MCF 10A (cell line): ENCODE measurements around the gene SLC24A3. TPM values are rescaled to one million over a fixed set of nuclear protein-coding genes. Genes with fewer than 3 reads are reported as not detected.
A peak's percentile ranks its signal among the peaks of the same experiment; 100 is the strongest.

Source experiments
- BruUV-seq: library from RNA; stranded (reverse); fragments of 400-500 nt; replicated peaks from 2 replicates; lab custom pipeline; 2021; lab: Mats Ljungman, UMichigan
- CTCF ChIA-PET: fragments of 300-600 bp; sonication (Branson Sonifier 250); formaldehyde crosslinking; extraction: SDS; loops from one replicate; lab custom pipeline; 2021; ENCODE audit warnings: antibody characterized with exemption, inconsistent platforms; lab: Yijun Ruan, JAX
- POLR2A ChIA-PET: fragments of 300-600, 350-650 bp; sonication (Branson Sonifier 250); formaldehyde crosslinking; extraction: SDS; loops from one replicate; lab custom pipeline; 2020; ENCODE audit warnings: antibody characterized with exemption, inconsistent platforms; lab: Yijun Ruan, JAX
- DNase-seq: peaks from one replicate; pipeline ENCODE4 v3.0.0-alpha.2; 2018; ENCODE audit not compliant: unreplicated experiment
- H3K27ac Mint-ChIP-seq: one replicate; pipeline ENCODE4 v1.8.0; 2022; ENCODE audit warnings: mild to moderate bottlenecking, low read depth, mixed read lengths; ENCODE audit not compliant: unreplicated experiment
- H3K27me3 Mint-ChIP-seq: one replicate; pipeline ENCODE4 v1.8.0; 2022; ENCODE audit warnings: mixed read lengths; ENCODE audit not compliant: insufficient read depth, unreplicated experiment
- H3K36me3 Mint-ChIP-seq: one replicate; pipeline ENCODE4 v1.8.0; 2022; ENCODE audit warnings: mild to moderate bottlenecking, moderate library complexity, mixed read lengths; ENCODE audit not compliant: insufficient read depth, unreplicated experiment
- H3K4me1 Mint-ChIP-seq: one replicate; pipeline ENCODE4 v1.8.0; 2022; ENCODE audit warnings: mixed read lengths; ENCODE audit not compliant: insufficient read depth, unreplicated experiment
- H3K4me3 Mint-ChIP-seq: one replicate; pipeline ENCODE4 v1.8.0; 2022; ENCODE audit warnings: mild to moderate bottlenecking, moderate library complexity, mixed read lengths; ENCODE audit not compliant: unreplicated experiment
- H3K9me3 Mint-ChIP-seq: one replicate; pipeline ENCODE4 v1.8.0; 2022; ENCODE audit warnings: mixed read lengths; ENCODE audit not compliant: unreplicated experiment
- intact Hi-C: fragments of 100-400 bp; cut with micrococcal nuclease; formaldehyde crosslinking; loops from 2 replicates; pipeline ENCODE4 v1.14.1; 2022
- total RNA-seq: library from RNA; stranded (reverse); gene quantifications from 2 replicates; pipeline ENCODE4 v1.2.3, GENCODE V29; 2022
- TF ChIP-seq, protein P1 (sequence below): fragments of 200-600 bp; IDR thresholded peaks from one replicate; pipeline ENCODE4 v1.8.0; 2022; ENCODE audit warnings: antibody characterized with exemption, mild to moderate bottlenecking; ENCODE audit not compliant: unreplicated experiment

SLC24A3 gene
- total RNA-seq, 1 experiment from 2014 or later = not detected

DNA sequence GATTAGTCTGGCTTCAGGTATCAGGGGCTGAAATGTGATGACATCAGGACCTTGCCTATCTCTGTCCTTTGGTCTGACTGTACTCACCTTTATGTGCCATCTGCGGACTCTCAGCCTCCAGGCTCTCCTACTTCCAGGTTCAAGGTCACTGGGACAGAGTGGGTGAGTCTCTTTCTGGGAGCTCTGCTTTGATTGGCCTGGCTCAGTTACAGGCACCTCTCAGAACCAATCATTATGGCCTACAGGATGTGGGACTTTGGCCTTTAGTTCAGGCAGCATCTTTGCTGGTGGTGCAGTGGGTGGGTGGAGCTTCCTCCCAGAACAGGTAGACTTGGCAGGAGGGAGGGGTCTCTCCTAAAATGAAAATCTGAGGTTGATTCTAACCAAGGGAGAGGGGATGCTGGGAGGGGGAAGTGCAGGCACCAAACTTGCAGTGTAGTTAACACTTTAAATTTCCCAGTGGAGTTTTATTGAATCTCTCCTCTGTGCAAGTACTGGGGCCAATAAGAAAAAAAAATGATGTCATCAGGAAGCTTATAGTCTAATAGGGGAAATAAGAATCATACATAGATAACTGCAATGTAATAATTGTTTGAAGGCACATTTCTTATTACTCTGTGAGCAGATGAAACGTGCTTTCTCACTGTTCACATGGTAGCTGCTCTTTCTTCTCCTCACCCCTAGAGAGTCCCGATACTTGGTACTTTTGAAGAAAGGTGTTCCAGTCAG, 53.4 kb downstream of the SLC24A3 start:
- Mint-ChIP-seq H3K36me3 (no peaks in the 10 kb centered on the region), H3K4me3 (no peak overlapping the region), H3K27me3 (no peaks in the 10 kb centered on the region), H3K27ac (no peak overlapping the region), H3K9me3 (no peaks in the 10 kb centered on the region), H3K4me1 (peaks cover 17% of the 10 kb centered on the region)
- DNase-seq = peak; percentile 23
- POLR2A ChIA-PET = interaction anchor here (0.6 kb wide), 1 partner anchor 1507 kb away, joined by 3 read pairs; no protein-coding TSS in a partner anchor
- TF ChIP-seq, protein P1, sequence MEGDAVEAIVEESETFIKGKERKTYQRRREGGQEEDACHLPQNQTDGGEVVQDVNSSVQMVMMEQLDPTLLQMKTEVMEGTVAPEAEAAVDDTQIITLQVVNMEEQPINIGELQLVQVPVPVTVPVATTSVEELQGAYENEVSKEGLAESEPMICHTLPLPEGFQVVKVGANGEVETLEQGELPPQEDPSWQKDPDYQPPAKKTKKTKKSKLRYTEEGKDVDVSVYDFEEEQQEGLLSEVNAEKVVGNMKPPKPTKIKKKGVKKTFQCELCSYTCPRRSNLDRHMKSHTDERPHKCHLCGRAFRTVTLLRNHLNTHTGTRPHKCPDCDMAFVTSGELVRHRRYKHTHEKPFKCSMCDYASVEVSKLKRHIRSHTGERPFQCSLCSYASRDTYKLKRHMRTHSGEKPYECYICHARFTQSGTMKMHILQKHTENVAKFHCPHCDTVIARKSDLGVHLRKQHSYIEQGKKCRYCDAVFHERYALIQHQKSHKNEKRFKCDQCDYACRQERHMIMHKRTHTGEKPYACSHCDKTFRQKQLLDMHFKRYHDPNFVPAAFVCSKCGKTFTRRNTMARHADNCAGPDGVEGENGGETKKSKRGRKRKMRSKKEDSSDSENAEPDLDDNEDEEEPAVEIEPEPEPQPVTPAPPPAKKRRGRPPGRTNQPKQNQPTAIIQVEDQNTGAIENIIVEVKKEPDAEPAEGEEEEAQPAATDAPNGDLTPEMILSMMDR = no peak
- BruUV-seq = no TSS peak
- CTCF ChIA-PET = interaction anchor here (0.5 to 1.3 kb wide), 2 partner anchors 13 to 671 kb away, joined by 3 to 4 read pairs; no protein-coding TSS in a partner anchor
- intact Hi-C loops = no loop called here

DNA sequence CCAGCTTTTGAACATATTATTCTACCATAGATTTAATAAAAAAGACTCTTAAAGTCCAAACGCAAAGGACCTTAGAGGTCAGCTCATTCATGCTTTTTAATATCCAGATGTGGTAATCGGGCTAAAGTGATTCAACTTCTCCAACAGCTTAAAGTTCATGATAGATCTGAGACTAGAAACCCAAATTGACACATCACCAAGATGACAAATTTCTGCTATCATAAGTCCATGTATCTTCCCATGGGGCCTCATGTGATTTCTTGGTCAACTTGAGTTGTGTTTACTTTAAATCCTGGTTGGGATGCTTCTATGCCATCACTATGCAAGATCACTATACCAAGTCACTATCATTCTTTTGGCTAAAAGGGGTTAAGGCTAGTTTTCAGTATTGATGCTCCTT, 56.0 kb downstream of the SLC24A3 start:
- intact Hi-C loops = no loop called here
- ChIA-PET CTCF (no interaction called here), POLR2A (no interaction called here)
- H3K4me3 Mint-ChIP-seq = no peak overlapping the region
- H3K27ac Mint-ChIP-seq = no peak overlapping the region
- no peaks in the 10 kb centered on the region for H3K36me3 Mint-ChIP-seq
- TF ChIP-seq, protein P1 = no peak
- no TSS peak for BruUV-seq
- H3K27me3 Mint-ChIP-seq = no peaks in the 10 kb centered on the region
- H3K9me3 Mint-ChIP-seq = no peaks in the 10 kb centered on the region
- peaks cover 12% of the 10 kb centered on the region for H3K4me1 Mint-ChIP-seq
- DNase-seq = no peak

DNA sequence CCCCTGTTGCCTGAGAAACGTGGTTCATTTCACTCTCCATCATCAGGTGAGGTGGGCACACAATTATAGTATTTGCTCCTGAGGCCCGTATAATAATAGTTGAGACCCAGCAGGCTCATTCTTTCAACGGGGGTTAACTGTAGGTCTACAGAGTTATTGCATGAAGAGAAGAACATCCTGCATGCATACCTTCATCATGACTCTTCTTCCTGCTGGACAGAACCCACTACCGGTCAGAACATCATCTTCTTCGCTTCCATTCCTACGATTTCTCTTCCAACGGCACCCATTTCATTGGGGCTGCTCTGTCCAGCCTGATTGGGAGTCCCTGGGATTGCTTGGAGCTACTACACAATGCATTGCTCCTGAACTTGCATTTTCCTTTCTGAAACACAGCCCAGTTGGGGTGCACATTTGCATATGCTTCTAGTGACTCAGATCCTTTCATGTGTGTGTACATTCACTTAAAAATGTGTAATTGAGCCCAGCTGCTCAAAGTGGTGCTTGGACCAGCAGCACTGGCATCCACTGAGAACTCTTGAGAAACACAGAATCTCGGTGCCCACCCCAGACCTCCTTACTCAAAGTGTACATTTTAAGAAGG, 57.4 kb downstream of the SLC24A3 start:
- no peaks in the 10 kb centered on the region for H3K27me3 Mint-ChIP-seq
- TF ChIP-seq, protein P1 = no peak
- no peaks in the 10 kb centered on the region for H3K36me3 Mint-ChIP-seq
- peaks cover 12% of the 10 kb centered on the region for H3K4me1 Mint-ChIP-seq
- ChIA-PET CTCF (interaction anchor here (0.6 kb wide), 3 partner anchors 105 to 889 kb away, joined by 3 read pairs; no protein-coding TSS in a partner anchor), POLR2A (no interaction called here)
- H3K27ac Mint-ChIP-seq = no peak overlapping the region
- no peak overlapping the region for H3K4me3 Mint-ChIP-seq
- DNase-seq = peak; percentile 35
- H3K9me3 Mint-ChIP-seq = no peaks in the 10 kb centered on the region
- intact Hi-C loops = no loop called here
- no TSS peak for BruUV-seq

DNA sequence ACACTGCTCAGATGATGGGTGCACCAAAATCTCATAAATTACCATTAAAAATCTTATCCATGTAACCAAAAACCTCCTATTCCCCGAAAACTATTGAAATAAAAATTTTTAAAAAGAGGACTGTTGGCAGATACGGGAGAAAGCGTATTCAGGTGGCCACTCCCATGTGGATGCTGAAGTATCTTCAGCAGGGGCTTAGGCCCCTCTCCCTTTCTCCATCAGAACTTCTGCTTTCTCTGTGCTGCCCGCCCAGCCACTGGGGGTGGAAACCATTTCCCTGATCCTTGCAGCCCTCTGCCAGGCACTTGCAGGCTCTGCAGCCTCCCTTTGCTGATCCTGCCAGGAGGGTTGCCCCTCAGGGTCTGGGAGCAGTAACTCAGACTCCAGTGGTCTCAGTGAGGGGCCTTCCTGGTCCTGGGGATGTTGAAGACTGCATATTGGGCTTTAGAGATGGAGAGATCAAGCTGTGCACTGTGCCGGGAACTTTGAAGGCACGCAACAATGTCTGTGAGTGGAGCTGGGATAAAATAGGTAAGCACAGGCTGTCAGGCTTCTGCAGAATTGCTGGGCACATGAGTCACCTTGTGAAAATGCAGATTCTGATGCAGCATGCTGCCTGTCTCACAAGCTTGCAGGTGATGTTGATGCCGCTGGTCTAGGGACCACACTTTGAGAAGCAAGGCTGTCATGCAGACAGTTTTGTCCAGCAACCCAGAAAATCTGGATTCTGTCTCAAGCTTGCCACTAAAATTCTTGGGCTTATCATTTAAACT, 59.6 kb downstream of the SLC24A3 start:
- H3K4me3 Mint-ChIP-seq = no peak overlapping the region
- intact Hi-C loops = no loop called here
- POLR2A ChIA-PET = no interaction called here
- no TSS peak for BruUV-seq
- H3K9me3 Mint-ChIP-seq = no peaks in the 10 kb centered on the region
- H3K27me3 Mint-ChIP-seq = no peaks in the 10 kb centered on the region
- DNase-seq = no peak
- TF ChIP-seq, protein P1 = no peak
- CTCF ChIA-PET = interaction anchor here (0.6 kb wide), 1 partner anchor 584 kb away, joined by 4 read pairs; no protein-coding TSS in a partner anchor
- H3K36me3 Mint-ChIP-seq = no peaks in the 10 kb centered on the region
- peaks cover 19% of the 10 kb centered on the region for H3K4me1 Mint-ChIP-seq
- H3K27ac Mint-ChIP-seq = no peak overlapping the region
